Adrenal gland (tissue), 19 donors: ENCODE results near the gene FAM81B. TPM values are rescaled to one million over a fixed set of nuclear protein-coding genes. Genes with fewer than 3 reads are reported as not detected.
"Not testable (repeated sequence)": the region's sequence is repeated elsewhere in the genome, so short reads cannot be mapped to it uniquely, and the experiment has no call there.

ENCODE experiments used
- DNase-seq, 7 donors: peaks; one replicate each; pipeline ENCODE4 v3.0.0-alpha.2; 2019 to 2020
- H3K27ac ChIP-seq, 5 donors: fragments of 200-600 bp; sonication (generic) in 4 of 5; 1 replicate in 3 of 5; 2 replicates in 2 of 5; pipeline versions ENCODE4 v1.5.1 to v1.8.0; 2016 to 2020; ENCODE audit warnings: mild to moderate bottlenecking in 1 of 5
- H3K27me3 ChIP-seq: fragments of 200-600 bp; 2 replicates; pipeline ENCODE4 v1.8.0; 2021
- H3K36me3 ChIP-seq, 2 donors: fragments of 200-600 bp; replicated peaks in 1 of 2; 1 replicate in 1 of 2; 2 replicates in 1 of 2; pipeline versions ENCODE4 v1.5.1 to v1.8.0; 2018 to 2022
- H3K4me1 ChIP-seq, 2 donors: fragments of 200-600 bp; replicated peaks in 1 of 2; 1 replicate in 1 of 2; 2 replicates in 1 of 2; pipeline versions ENCODE4 v1.5.1 to v1.8.0; 2018 to 2021
- H3K4me3 ChIP-seq, 4 donors: fragments of 200-600 bp; sonication (generic) in 3 of 4; one replicate each; pipeline ENCODE4 v1.5.1; 2016 to 2018
- H3K9me3 ChIP-seq, 3 donors: fragments of 200-600 bp; sonication (generic) in 1 of 3; replicated peaks in 1 of 3; 1 replicate in 2 of 3; 2 replicates in 1 of 3; pipeline versions ENCODE4 v1.5.1 to v1.8.0; 2016 to 2021
- POLR2A ChIP-seq, 2 donors: fragments of 450-650 bp; IDR thresholded peaks; one replicate each; pipeline ENCODE4 v1.6.1; 2017; ENCODE audit warnings: antibody characterized with exemption in 2 of 2, mild to moderate bottlenecking in 2 of 2, moderate library complexity in 1 of 2
- WGBS, 4 donors: extraction: QIAGEN DNeasy Blood & Tissue Kit in 2 of 4; methylation state at CpG; one replicate each; pipeline versions ENCODE4 v1.1.5 to v1.1.7; 2013 to 2017; 5-methylcytosine and 5-hydroxymethylcytosine counted together
- intact Hi-C, 2 donors: fragments of 100-400 bp; cut with DNase I; formaldehyde crosslinking; loops; one replicate each; pipeline versions ENCODE4 v1.14.1 to v1.15.0; 2022 to 2023
- long read RNA-seq, 10 donors: library from polyadenylated mRNA in 3 of 10; unstranded in 2 of 10; stranded (forward) in 1 of 10; transcript quantifications; one replicate each; pipeline ENCODE4 v2.0.0 and lab custom pipeline, GENCODE V29; 2021 to 2026
- polyA plus RNA-seq, 3 donors: library from polyadenylated mRNA; stranded (reverse); fragments of 200-250 nt in 2 of 3; fragments of 350-450 nt in 1 of 3; fragmentation: Illumina TruSeq in 1 of 3; extraction: RNeasy Lipid Tissue Mini Kit (QIAGEN cat#74804) in 1 of 3; gene quantifications; one replicate each; pipeline ENCODE4 v1.2.3, GENCODE V29; 2013 to 2014
- total RNA-seq, 9 donors: library from RNA; depleted of rRNA in 4 of 9; stranded (reverse); fragments of >200 nt in 4 of 9; fragments of 120-200 nt in 1 of 9; fragmentation: NEBNext Ultra II Directional in 1 of 9; extraction: Animal tissue kit (Norgen Biotek cat#: 25700) in 1 of 9; gene quantifications; one replicate each; pipeline versions ENCODE4 v1.1.0 to v1.2.4, GENCODE V29; 2013 to 2023
- TF ChIP-seq, protein P1 (sequence below), 6 experiments: fragments of 450-650 bp in 4 of 6; fragments of 200-600 bp in 2 of 6; sonication (generic) in 1 of 6; IDR thresholded peaks; 1 replicate in 5 of 6; 2 replicates in 1 of 6; pipeline versions ENCODE4 v1.5.1 to v1.8.0; 2016 to 2021; ENCODE audit warnings: antibody characterized with exemption in 6 of 6, mild to moderate bottlenecking in 2 of 6, moderate library complexity in 1 of 6
- donor health status: healthy with polysubstance abuse.
- donor health status: Bipolar disorder and iron deficiency.
- donor health status: DM: yes; HTN: yes; CAD: no.
- donor health status: DM: no; HTN: no; CAD: no.
- donor health status: DM: no; HTN: no; CAD: no.
- donor health status: DM: yes; HTN: yes; CAD: no.

FAM81B gene, protein sequence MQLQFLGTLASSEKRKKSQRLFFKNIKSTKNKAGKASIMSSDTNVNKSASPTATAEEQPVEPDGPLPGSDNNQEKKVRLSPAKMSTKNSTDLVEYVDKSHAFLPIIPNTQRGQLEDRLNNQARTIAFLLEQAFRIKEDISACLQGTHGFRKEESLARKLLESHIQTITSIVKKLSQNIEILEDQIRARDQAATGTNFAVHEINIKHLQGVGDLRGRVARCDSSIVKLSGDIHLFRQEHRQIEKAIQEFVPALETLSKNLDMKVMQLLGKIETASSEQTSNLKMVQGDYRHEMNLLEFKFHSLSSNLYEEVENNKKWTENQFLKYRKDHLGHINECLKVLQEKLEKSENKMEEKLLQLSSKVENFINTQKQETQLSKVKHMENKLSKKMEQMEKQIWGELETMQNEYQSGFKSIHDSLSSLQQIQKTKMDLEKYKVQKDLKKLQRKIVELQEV
- total RNA-seq (under 1 TPM in 3 of 9 donors, not detected in 6; 0.17 to 0.71 (median 0.35) TPM), polyA plus RNA-seq (under 1 TPM in 2 of 3 donors, not detected in 1; 0.16 to 0.47 TPM)
- long read RNA-seq, donor 1 = 0 reads
- long read RNA-seq, donor 2 = 0 reads
- long read RNA-seq, donor 3 = 0 reads
- long read RNA-seq, donor 4 = 0 reads
- long read RNA-seq, donor 5, partial matches to known transcripts = 0 of 1 reads
- long read RNA-seq, donor 5, other reads (novel, unspliced or antisense) = 1 of 1 reads
- long read RNA-seq, donor 6, partial matches to known transcripts = 0 of 1 reads
- long read RNA-seq, donor 6, other reads (novel, unspliced or antisense) = 1 of 1 reads
- long read RNA-seq, donor 7 = 0 reads
- long read RNA-seq, donor 8 = 0 reads
- long read RNA-seq, donor 9 = 0 reads
- long read RNA-seq, donor 10 = 0 reads

GRCh38 chr5:95390812-95391492 lies at the start of gene FAM81B:
TSS of gene FAM81B (plus strand) at chr5:95391366. CDS start at chr5:95391390, 24 bp downstream.
- Histone ChIP-seq H3K27ac (no peak within 1 kb of the TSS), H3K4me3 (no peak within 1 kb of the TSS), H3K4me1 (no peaks in the 10 kb centered on the region), H3K36me3 (no peaks in the 10 kb centered on the region), H3K27me3 (no peaks in the 10 kb centered on the region), H3K9me3 (no peaks in the 10 kb centered on the region)
- intact Hi-C loops = no loop called here
- no peak for TF ChIP-seq POLR2A (IDR thresholded peaks at IDR 0.05)
- TF ChIP-seq, protein P1, sequence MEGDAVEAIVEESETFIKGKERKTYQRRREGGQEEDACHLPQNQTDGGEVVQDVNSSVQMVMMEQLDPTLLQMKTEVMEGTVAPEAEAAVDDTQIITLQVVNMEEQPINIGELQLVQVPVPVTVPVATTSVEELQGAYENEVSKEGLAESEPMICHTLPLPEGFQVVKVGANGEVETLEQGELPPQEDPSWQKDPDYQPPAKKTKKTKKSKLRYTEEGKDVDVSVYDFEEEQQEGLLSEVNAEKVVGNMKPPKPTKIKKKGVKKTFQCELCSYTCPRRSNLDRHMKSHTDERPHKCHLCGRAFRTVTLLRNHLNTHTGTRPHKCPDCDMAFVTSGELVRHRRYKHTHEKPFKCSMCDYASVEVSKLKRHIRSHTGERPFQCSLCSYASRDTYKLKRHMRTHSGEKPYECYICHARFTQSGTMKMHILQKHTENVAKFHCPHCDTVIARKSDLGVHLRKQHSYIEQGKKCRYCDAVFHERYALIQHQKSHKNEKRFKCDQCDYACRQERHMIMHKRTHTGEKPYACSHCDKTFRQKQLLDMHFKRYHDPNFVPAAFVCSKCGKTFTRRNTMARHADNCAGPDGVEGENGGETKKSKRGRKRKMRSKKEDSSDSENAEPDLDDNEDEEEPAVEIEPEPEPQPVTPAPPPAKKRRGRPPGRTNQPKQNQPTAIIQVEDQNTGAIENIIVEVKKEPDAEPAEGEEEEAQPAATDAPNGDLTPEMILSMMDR (IDR thresholded peaks at IDR 0.05) = no peak
- 46 to 70% (median 60%) methylated on average over 2 of the region's 2 CpGs for WGBS, 4 donors
- DNase-seq = no peak

GRCh38 chr5:95341444-95341843 lies 49.7 kb upstream of the FAM81B start:
- H3K4me1 ChIP-seq, DNase-seq, H3K36me3 ChIP-seq, H3K4me3 ChIP-seq, intact Hi-C loops, H3K27me3 ChIP-seq, H3K9me3 ChIP-seq, H3K27ac ChIP-seq: not testable (repeated sequence)
- whole genome bisulfite sequencing, 4 donors = 68 to 83% (median 76%) methylated on average over 2 of the region's 2 CpGs

DNA sequence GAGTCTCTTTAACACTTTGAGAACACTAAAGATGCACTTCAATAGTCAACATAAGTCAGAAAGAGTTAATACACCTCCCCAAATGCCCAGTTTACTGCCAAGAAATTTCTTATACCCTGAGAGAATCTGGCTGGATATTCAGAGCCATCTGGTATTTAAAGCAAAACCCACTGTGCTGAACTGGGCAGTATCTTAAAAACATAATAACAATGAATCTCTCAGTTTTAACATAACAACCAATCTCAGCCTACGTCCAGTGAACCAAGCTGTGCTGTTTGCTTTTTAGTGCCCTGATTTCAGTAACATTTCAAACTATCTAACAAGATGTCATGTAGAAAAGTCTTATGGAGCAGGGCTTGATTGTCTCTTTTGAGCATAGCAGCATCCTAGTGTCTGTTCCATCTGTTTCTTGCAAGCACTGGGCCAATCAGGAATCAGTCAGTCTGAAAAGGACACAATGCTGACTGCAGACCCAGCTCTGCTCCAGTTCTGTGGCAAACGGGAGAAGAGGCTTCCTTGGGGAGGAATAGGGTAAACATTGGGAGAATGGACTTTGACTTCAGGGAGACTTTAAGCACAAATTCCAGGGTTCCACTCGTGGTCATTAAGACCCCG lies 43.6 kb upstream of the FAM81B start:
- intact Hi-C loops = no loop called here
- Histone ChIP-seq H3K9me3 (no peaks in the 10 kb centered on the region), H3K27me3 (no peaks in the 10 kb centered on the region), H3K27ac (no peak overlapping the region), H3K36me3 (no peaks in the 10 kb centered on the region), H3K4me1 (no peaks in the 10 kb centered on the region), H3K4me3 (no peak overlapping the region)
- DNase-seq = no peak
- 50 to 66% (median 54%) methylated on average over 4 of the region's 4 CpGs for WGBS, 4 donors
- TF ChIP-seq POLR2A (IDR thresholded peaks at IDR 0.05) = no peak
- TF ChIP-seq, protein P1 (IDR thresholded peaks at IDR 0.05) = no peak

DNA sequence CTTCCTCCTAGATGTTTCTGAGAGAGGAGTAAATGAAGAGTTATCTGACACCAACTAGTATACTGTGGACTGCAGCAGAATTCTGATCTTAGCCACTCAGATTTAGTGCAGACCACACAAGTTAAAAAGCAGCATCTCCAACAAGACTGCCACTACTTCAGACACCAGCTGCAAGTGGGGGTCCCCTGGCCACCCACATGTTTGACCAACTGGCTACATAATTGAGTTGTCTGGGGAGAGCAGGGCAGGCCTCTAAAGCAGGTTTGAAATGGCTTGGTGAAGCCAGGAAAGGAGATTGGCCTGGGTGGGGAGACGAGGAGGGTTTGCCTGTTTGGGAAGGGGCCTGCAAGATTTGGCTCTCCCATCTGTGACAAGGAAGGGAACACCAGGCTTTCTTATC lies 40.5 kb upstream of the FAM81B start:
- no peak for DNase-seq
- Histone ChIP-seq H3K36me3 (no peaks in the 10 kb centered on the region), H3K27ac (no peak overlapping the region), H3K9me3 (no peaks in the 10 kb centered on the region), H3K4me1 (no peaks in the 10 kb centered on the region), H3K4me3 (no peak overlapping the region), H3K27me3 (no peaks in the 10 kb centered on the region)
- TF ChIP-seq, protein P1 (IDR thresholded peaks at IDR 0.05) = no peak
- TF ChIP-seq POLR2A (IDR thresholded peaks at IDR 0.05) = no peak
- WGBS, 4 donors = 50 to 73% (median 60%) methylated on average over 1 of the region's 1 CpG
- intact Hi-C loops = no loop called here
